Bronchial epithelial cell (primary cell): Measurements from ENCODE around the gene COL5A1. TPM values are rescaled to one million over a fixed set of nuclear protein-coding genes. Genes with fewer than 3 reads are reported as not detected.

Experiments used
- DNase-seq: peaks from one replicate; pipeline ENCODE4 v3.0.0-alpha.2; 2010; ENCODE audit warnings: low read depth
- FAIRE-seq: peaks from 2 replicates; lab custom pipeline; 2011; peaks lifted over from hg19 to GRCh38; lab: Jason Lieb, UNC
- H3K27me3 ChIP-seq: 2 replicates; pipeline ENCODE4 v1.5.1; 2011; ENCODE audit warnings: low read length; ENCODE audit not compliant: control insufficient read depth, insufficient read depth
- H3K36me3 ChIP-seq: 2 replicates; pipeline ENCODE4 v1.5.1; 2011; ENCODE audit warnings: low read length; ENCODE audit not compliant: control insufficient read depth, insufficient read depth
- H3K4me3 ChIP-seq: 2 replicates; pipeline ENCODE4 v1.5.1; 2011; ENCODE audit warnings: mild to moderate bottlenecking, low read depth, low read length, control low read depth
- CTCF ChIP-seq: IDR thresholded peaks from 2 replicates; pipeline ENCODE4 v1.5.1; 2011; ENCODE audit warnings: mild to moderate bottlenecking, moderate library complexity, low read length, control low read depth, inconsistent platforms; ENCODE audit not compliant: insufficient read depth, severe bottlenecking
- total RNA-seq: library from RNA; depleted of rRNA; stranded (reverse); fragments of >200 nt; gene quantifications from 2 replicates; pipeline ENCODE4 v1.2.1, GENCODE V29; 2014

COL5A1 gene
- total RNA-seq, 1 donor from 2014 or later, result 6.3 TPM

GRCh38 chr9:134756098-134756497, 114.5 kb downstream of the COL5A1 start:
- TF ChIP-seq CTCF, result no peak
- Histone ChIP-seq H3K4me3 (no peak overlapping the region), H3K27me3 (no peaks in the 10 kb centered on the region), H3K36me3 (no peaks in the 10 kb centered on the region)
- DNase-seq (no peak), FAIRE-seq (no peak)

GRCh38 chr9:134757216-134757975, 115.8 kb downstream of the COL5A1 start:
- no peaks in the 10 kb centered on the region for H3K27me3 ChIP-seq
- no peaks in the 10 kb centered on the region for H3K36me3 ChIP-seq
- TF ChIP-seq CTCF, result no peak
- DNase-seq (no peak), FAIRE-seq (no peak)
- no peak overlapping the region for H3K4me3 ChIP-seq

GRCh38 chr9:134758949-134759607, 117.5 kb downstream of the COL5A1 start:
- H3K36me3 ChIP-seq, result no peaks in the 10 kb centered on the region
- no peak overlapping the region for H3K4me3 ChIP-seq
- no peak for TF ChIP-seq CTCF
- peak; percentile 98 for FAIRE-seq
- no peak for DNase-seq
- no peaks in the 10 kb centered on the region for H3K27me3 ChIP-seq

- no peak for DNase-seq
- no peak for FAIRE-seq
- no peak for TF ChIP-seq CTCF
- Histone ChIP-seq H3K27me3 (no peaks in the 10 kb centered on the region), H3K4me3 (no peak overlapping the region), H3K36me3 (no peaks in the 10 kb centered on the region)
These were observed 118.3 kb downstream of the COL5A1 start for GRCh38 chr9:134759913-134760312.

- FAIRE-seq, result no peak
- no peaks in the 10 kb centered on the region for H3K36me3 ChIP-seq
- no peak for DNase-seq
- no peak for TF ChIP-seq CTCF
- no peak overlapping the region for H3K4me3 ChIP-seq
- H3K27me3 ChIP-seq, result no peaks in the 10 kb centered on the region
These were observed 119.3 kb downstream of the COL5A1 start for GRCh38 chr9:134760750-134761420.
